22Rv1 (cell line): Measurements from ENCODE around the gene EEF1AKMT3.

Source experiments
- H3K27ac ChIP-seq: fragments of 450-650 bp; 2 replicates; pipeline ENCODE4 v1.5.1; 2017
- ZFX ChIP-seq: fragments of 450-650 bp; IDR thresholded peaks from 2 replicates; pipeline ENCODE4 v1.6.1; 2017; ENCODE audit warnings: antibody characterized with exemption, borderline replicate concordance
- TF ChIP-seq, protein P1 (sequence below): fragments of 450-650 bp; IDR thresholded peaks from 2 replicates; pipeline ENCODE4 v1.5.1; 2017; ENCODE audit warnings: mild to moderate bottlenecking

The EEF1AKMT3 gene

DNA sequence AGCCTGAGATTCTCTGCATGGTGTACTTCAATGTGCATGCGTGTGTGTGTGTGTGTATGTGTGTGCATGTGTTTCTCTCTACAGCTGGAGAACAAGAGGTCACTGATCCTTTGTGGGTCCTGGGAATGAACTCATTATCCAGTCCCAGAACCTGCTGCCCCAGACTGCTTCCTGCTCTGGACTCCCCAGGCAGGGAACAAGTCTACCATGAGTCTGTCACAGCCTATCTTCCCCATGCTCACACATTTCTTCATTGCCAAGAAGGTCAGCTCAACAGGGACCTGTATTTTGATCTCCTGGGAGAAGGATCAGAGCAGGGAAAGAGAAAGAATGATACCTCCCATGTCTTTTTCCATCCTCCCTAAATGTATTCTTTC lies 31.0 kb upstream of the EEF1AKMT3 start:
- TF ChIP-seq, protein P1, sequence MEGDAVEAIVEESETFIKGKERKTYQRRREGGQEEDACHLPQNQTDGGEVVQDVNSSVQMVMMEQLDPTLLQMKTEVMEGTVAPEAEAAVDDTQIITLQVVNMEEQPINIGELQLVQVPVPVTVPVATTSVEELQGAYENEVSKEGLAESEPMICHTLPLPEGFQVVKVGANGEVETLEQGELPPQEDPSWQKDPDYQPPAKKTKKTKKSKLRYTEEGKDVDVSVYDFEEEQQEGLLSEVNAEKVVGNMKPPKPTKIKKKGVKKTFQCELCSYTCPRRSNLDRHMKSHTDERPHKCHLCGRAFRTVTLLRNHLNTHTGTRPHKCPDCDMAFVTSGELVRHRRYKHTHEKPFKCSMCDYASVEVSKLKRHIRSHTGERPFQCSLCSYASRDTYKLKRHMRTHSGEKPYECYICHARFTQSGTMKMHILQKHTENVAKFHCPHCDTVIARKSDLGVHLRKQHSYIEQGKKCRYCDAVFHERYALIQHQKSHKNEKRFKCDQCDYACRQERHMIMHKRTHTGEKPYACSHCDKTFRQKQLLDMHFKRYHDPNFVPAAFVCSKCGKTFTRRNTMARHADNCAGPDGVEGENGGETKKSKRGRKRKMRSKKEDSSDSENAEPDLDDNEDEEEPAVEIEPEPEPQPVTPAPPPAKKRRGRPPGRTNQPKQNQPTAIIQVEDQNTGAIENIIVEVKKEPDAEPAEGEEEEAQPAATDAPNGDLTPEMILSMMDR, result no peak
- no peak for TF ChIP-seq ZFX
- H3K27ac ChIP-seq, result no peak overlapping the region

DNA sequence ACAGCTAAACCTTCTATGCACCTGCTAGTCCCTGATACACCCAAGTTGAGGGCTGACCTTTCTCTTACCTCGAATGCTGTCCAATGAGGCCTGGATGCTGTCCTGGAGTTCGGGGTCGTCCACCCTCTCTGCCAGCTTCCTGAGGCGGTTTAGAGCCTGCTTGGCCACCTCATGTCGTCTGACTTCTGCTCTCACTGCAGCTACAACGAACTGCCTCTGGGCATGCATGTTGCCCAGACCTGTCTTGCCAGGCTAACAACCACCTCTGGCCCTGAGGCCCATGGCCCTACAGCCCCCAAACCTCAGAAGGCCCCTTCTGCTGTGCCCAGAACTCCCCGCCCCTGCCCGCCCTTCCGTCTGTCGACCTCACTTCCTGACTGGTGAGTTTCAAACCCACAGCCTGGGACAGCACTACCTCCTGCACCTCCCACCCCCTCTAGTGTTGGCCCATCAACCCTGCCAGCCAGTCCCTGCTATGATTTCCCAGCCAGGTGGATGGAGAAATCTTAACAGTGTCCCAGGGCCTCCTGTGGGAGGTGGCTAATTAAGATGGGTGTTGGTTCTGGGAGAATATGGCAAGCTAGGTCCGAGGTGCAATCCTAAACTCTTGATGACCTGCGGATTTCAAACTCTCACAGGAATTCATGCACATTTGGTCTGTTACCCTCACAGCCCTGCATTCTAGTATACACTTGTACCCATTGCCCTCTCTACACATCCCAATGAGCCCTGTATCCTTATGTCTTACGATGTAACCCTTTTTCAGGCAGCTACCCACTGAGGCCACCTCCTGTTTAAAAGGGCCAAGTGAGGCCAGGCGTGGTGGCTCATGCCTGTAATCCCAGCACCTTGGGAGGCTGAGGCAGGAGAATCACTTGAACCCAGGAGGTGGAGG lies 30.3 kb upstream of the EEF1AKMT3 start:
- no peak for TF ChIP-seq ZFX
- TF ChIP-seq, protein P1, result peak; percentile 38
- H3K27ac ChIP-seq, result no peak overlapping the region

DNA sequence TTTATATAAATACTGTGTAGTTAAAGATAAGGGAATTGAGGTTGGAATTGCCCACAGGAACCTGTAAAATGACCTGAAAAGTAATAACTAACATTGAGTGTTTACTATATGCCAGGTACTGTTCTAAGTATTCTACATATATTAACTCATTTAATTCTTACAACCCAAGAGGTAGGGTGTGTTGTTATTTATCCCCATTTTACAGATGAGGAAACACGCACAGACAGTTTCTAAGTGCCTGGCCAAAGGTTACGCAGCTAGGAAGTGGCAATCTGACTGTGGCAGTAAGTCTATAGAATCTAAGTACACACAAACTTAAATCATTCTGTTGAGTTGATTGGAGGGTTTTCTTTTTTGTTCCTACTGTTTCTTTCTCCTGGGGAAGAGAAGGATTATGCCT lies 28.6 kb upstream of the EEF1AKMT3 start:
- H3K27ac ChIP-seq, result peak overlapping the region; percentile 87
- no peak for TF ChIP-seq ZFX
- TF ChIP-seq, protein P1, result no peak

DNA sequence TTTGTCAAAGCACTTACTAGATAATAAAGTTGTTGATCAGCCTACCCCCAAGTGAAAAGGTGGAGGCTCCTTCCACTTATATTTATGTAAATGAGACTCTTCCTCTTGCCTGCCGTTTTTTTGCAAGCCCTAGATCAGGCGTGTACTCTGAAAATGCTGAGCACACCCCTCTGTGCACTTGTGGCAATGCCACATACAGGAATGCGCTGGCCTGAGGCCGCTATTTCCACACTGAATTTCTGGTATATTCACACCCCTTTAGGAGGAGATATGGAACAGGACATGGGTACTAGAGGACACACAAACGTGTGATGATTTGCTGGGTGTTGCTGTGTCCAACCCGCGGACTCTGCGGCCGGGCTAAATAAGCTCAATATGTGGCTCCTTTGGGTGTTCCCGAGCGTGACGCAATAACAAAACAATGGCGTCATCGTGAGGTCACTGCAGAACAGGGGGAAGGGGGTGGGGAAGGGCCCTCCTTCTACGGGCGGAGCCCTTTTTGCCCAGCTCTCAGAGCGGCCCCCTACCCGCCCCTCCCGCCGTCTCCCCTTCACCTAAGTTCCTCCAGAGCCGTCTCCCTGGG lies 28.1 kb upstream of the EEF1AKMT3 start:
- peak overlapping the region; percentile 87 for H3K27ac ChIP-seq

DNA sequence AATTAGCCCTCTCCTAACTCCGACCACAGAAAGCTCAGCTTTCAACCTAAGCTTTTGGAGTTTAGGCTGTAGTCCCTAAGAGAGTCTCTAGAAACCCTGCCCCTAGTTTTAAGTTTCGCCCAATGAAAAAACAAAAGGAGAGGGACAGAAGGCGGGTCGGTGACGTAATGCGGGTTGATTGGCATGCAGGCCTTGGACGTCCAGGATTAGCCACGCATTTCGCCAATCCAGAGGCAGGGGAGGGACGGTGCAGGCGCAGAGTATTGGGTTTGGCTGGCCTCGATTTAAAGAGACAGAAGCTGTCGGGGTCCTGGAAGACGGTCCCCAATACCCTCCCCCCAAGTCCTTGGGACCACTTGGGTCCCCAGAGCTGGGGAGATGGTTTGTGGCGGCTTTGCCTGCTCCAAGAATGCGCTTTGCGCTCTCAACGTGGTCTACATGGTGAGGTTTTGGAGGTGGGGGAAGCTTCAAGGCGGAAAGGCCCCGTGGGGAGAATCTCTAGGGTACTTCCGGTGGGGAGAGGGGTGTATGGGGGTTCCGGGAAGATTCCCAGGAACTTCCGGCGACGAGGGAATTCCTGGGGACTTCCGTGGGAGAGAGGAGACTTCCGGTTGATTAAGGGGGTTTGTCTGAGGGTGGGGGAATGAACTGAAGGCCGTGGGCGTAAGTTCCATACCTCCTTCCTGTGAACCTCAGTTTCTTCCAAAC lies 27.5 kb upstream of the EEF1AKMT3 start, which contains the start of gene TSPAN31:
TSS of gene TSPAN31 (plus strand) at position 263 of the 708 bp plus-strand sequence. CDS start at position 379, 116 bp downstream.
- H3K27ac ChIP-seq, result peak within 1 kb of the TSS; percentile 87
- TF ChIP-seq, protein P1, result no peak
- no peak for TF ChIP-seq ZFX

More for the DNA sequence above, 28.1 kb upstream of the EEF1AKMT3 start:
- no peak for TF ChIP-seq ZFX
- TF ChIP-seq, protein P1, result no peak

DNA sequence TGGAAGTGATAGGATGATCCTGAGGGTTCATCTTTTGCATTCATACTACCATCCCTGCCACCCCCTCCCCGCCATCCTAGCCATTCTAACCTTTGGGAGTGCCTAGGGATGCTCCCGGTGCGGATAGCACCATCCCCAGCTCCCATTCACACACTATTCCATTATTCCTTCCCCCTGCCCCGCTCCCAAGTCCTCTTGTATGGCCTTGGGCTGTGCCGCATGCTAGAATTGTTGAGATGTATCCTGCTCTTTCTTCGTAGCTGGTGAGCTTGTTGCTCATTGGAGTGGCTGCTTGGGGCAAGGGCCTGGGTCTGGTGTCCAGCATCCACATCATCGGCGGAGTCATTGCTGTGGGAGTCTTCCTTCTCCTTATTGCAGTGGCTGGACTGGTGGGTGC lies 26.9 kb upstream of the EEF1AKMT3 start:
- peak overlapping the region; percentile 87 for H3K27ac ChIP-seq
- TF ChIP-seq ZFX, result no peak
- TF ChIP-seq, protein P1, result no peak
